ENCODE measurements around the gene NAA40. TPM values are rescaled to one million over a fixed set of nuclear protein-coding genes. Genes with fewer than 3 reads are reported as not detected.

NAA40 gene
- total and polyA plus RNA-seq, 10 of the 15 experiments (the other 5 are each of a cell fraction or from before 2014, with no cell fraction given) = 4.8 to 31.6 (median 22.2) TPM

- no peaks in the 10 kb centered on the region for H4K20me1 ChIP-seq (ENCODE audit: control insufficient read depth, insufficient read depth)
- ChIA-PET SMC1A (ENCODE audit: uncharacterized antibody, unreplicated experiment) (interaction anchor here (0.6 to 0.7 kb wide), 2 partner anchors 18 to 70 kb away, joined by 3 read pairs; no protein-coding TSS in a partner anchor), POLR2A (no interaction called here), RAD21 (ENCODE audit: unreplicated experiment) (no interaction called here), CTCF (interaction anchor here (0.5 to 2.2 kb wide), 2 partner anchors 32 to 93 kb away, joined by 3 to 14 read pairs; partner anchors contain the start of gene MARK2)
- WGBS (ENCODE audit: insufficient coverage, insufficient replicate concordance, low lambda C conversion rate, missing lambda C conversion rate) = 31% methylated on average over 6 of the region's 6 CpGs
- no peaks in the 10 kb centered on the region for H3K79me2 ChIP-seq (ENCODE audit: control insufficient read depth, insufficient read depth, low read length)
- H3K36me3 ChIP-seq (ENCODE audit: control insufficient read depth in 2 of 2, insufficient read depth in 2 of 2, low read length in 1 of 2) = no peaks in the 10 kb centered on the region
- no peaks in the 10 kb centered on the region for H3K4me1 ChIP-seq (ENCODE audit: control insufficient read depth, insufficient read depth, low read length)
- no peak overlapping the region for H3K4me3 ChIP-seq
- ATAC-seq (no peak), DNase-seq (ENCODE audit: low read depth, low spot score) (no peak), FAIRE-seq (no peak)
- no peak overlapping the region for H3K9ac ChIP-seq (ENCODE audit: control insufficient read depth, insufficient read depth, low read length)
- BruUV-seq (replicated peaks) = no TSS peak
- TF ChIP-seq MYB (IDR thresholded peaks at IDR 0.05; ENCODE audit: borderline replicate concordance, low read depth, low read length) (no peak), CEBPB (IDR thresholded peaks at IDR 0.05; ENCODE audit: borderline replicate concordance in 1 of 2, low read depth in 2 of 2, low read length in 2 of 2) (no peak), HDGF (IDR thresholded peaks at IDR 0.05) (no peak)
- TF ChIP-seq, protein P1, sequence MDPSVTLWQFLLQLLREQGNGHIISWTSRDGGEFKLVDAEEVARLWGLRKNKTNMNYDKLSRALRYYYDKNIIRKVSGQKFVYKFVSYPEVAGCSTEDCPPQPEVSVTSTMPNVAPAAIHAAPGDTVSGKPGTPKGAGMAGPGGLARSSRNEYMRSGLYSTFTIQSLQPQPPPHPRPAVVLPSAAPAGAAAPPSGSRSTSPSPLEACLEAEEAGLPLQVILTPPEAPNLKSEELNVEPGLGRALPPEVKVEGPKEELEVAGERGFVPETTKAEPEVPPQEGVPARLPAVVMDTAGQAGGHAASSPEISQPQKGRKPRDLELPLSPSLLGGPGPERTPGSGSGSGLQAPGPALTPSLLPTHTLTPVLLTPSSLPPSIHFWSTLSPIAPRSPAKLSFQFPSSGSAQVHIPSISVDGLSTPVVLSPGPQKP (IDR thresholded peaks at IDR 0.05; ENCODE audit: low read depth, low read length) = no peak
- no peak overlapping the region for H3K27ac ChIP-seq (ENCODE audit: control insufficient read depth, insufficient read depth)
- in situ Hi-C loops (cut with MboI) (no loop called here), intact Hi-C loops (cut with micrococcal nuclease; ENCODE audit: unreplicated experiment) (no loop called here)
- H3K4me2 ChIP-seq (ENCODE audit: control insufficient read depth, insufficient read depth) = no peak overlapping the region
- no peaks in the 10 kb centered on the region; a peak in 1 of 4 replicates for H3K27me3 ChIP-seq (replicated peaks in 1 of 2; ENCODE audit: control insufficient read depth in 2 of 2, insufficient read depth in 2 of 2, low read length in 1 of 2)
- no peaks in the 10 kb centered on the region for H3K9me3 ChIP-seq (replicated peaks; ENCODE audit: control insufficient read depth, insufficient read depth, low read length)
- H2AFZ ChIP-seq (ENCODE audit: control insufficient read depth, low read depth, low read length) = no peak overlapping the region
These were observed 7.8 kb upstream of the NAA40 start for GRCh38 chr11:63931045-63931444.

GRCh38 chr11:63931876-63932275 is 6.9 kb upstream of the NAA40 start:
- DNase-seq (ENCODE audit: low read depth, low spot score) (no peak), FAIRE-seq (no peak), ATAC-seq (no peak)
- Histone ChIP-seq H3K9ac (ENCODE audit: control insufficient read depth, insufficient read depth, low read length) (no peak overlapping the region), H3K79me2 (ENCODE audit: control insufficient read depth, insufficient read depth, low read length) (no peaks in the 10 kb centered on the region), H3K27me3 (replicated peaks in 1 of 2; ENCODE audit: control insufficient read depth in 2 of 2, insufficient read depth in 2 of 2, low read length in 1 of 2) (no peaks in the 10 kb centered on the region; a peak in 1 of 4 replicates), H3K9me3 (replicated peaks; ENCODE audit: control insufficient read depth, insufficient read depth, low read length) (no peaks in the 10 kb centered on the region), H3K4me3 (no peak overlapping the region), H3K4me2 (ENCODE audit: control insufficient read depth, insufficient read depth) (no peak overlapping the region), H4K20me1 (ENCODE audit: control insufficient read depth, insufficient read depth) (no peaks in the 10 kb centered on the region), H2AFZ (ENCODE audit: control insufficient read depth, low read depth, low read length) (no peak overlapping the region), H3K27ac (ENCODE audit: control insufficient read depth, insufficient read depth) (no peak overlapping the region), H3K4me1 (ENCODE audit: control insufficient read depth, insufficient read depth, low read length) (no peaks in the 10 kb centered on the region), H3K36me3 (ENCODE audit: control insufficient read depth in 2 of 2, insufficient read depth in 2 of 2, low read length in 1 of 2) (no peaks in the 10 kb centered on the region)
- in situ Hi-C loops (cut with MboI) (no loop called here), intact Hi-C loops (cut with micrococcal nuclease; ENCODE audit: unreplicated experiment) (no loop called here)
- BruUV-seq (replicated peaks) = no TSS peak
- ChIA-PET SMC1A (ENCODE audit: uncharacterized antibody, unreplicated experiment) (interaction anchor here (0.7 kb wide), 1 partner anchor 18 kb away, joined by 3 read pairs; no protein-coding TSS in a partner anchor), CTCF (no interaction called here), RAD21 (ENCODE audit: unreplicated experiment) (no interaction called here), POLR2A (no interaction called here)
- WGBS (ENCODE audit: insufficient coverage, insufficient replicate concordance, low lambda C conversion rate, missing lambda C conversion rate) = 52% methylated on average over 10 of the region's 12 CpGs
- no peak for TF ChIP-seq HDAC6 (IDR thresholded peaks at IDR 0.05; ENCODE audit: unreplicated experiment)
- TF ChIP-seq ZSCAN29 (IDR thresholded peaks at IDR 0.05) = no peak
- TF ChIP-seq TCF7 (IDR thresholded peaks at IDR 0.05; ENCODE audit: borderline replicate concordance) = no peak
- TF ChIP-seq FOS (IDR thresholded peaks at IDR 0.05; ENCODE audit: borderline replicate concordance, extremely low read depth, insufficient read length) = no peak
- TF ChIP-seq NR2C2 (IDR thresholded peaks at IDR 0.05; ENCODE audit: borderline replicate concordance, control insufficient read depth, insufficient read length, low read depth) = no peak
- TF ChIP-seq RELB (IDR thresholded peaks at IDR 0.05; ENCODE audit: low read depth) = no peak
- TF ChIP-seq ZZZ3 (IDR thresholded peaks at IDR 0.05; ENCODE audit: control insufficient read depth, insufficient read length, low read depth) = no peak
- TF ChIP-seq, protein P2, sequence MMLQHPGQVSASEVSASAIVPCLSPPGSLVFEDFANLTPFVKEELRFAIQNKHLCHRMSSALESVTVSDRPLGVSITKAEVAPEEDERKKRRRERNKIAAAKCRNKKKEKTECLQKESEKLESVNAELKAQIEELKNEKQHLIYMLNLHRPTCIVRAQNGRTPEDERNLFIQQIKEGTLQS (IDR thresholded peaks at IDR 0.05; ENCODE audit: borderline replicate concordance, extremely low read depth, low read depth, low read length) = no peak
- TF ChIP-seq POLR2AphosphoS2 (IDR thresholded peaks at IDR 0.05; ENCODE audit: low read depth, low read length) = no peak
- TF ChIP-seq ETV6 (conservative IDR thresholded peaks at IDR 0.05 in 1 of 2, IDR thresholded peaks at IDR 0.05 in 1 of 2; ENCODE audit: borderline replicate concordance in 1 of 2, low read depth in 1 of 2) = no peak

Measured in GM12878 (cell line).